GM12864 (cell line): Measurements from ENCODE around the gene TIMM44.

Source experiments
- DNase-seq: peaks from one replicate; pipeline ENCODE4 v3.0.0-alpha.2; 2011; ENCODE audit warnings: low read depth
- H3K4me3 ChIP-seq: 2 replicates; pipeline ENCODE4 v1.5.1; 2011; ENCODE audit warnings: mild to moderate bottlenecking, low read depth, low read length, control low read depth
- CTCF ChIP-seq: IDR thresholded peaks from 2 replicates; pipeline ENCODE4 v1.5.1; 2011; ENCODE audit warnings: low read depth, mild to moderate bottlenecking, moderate library complexity, low read length, control low read depth, inconsistent platforms; ENCODE audit errors: missing control alignments

TIMM44 gene

GRCh38 chr19:7924651-7925170 is 18.8 kb downstream of the TIMM44 start:
- H3K4me3 ChIP-seq, result no peak overlapping the region
- no peak for TF ChIP-seq CTCF
- no peak for DNase-seq

- no peak for DNase-seq
- TF ChIP-seq CTCF, result no peak
- H3K4me3 ChIP-seq, result no peak overlapping the region
These were observed 19.2 kb downstream of the TIMM44 start for GRCh38 chr19:7924241-7924640.

- DNase-seq, result no peak
- H3K4me3 ChIP-seq, result no peak overlapping the region
- TF ChIP-seq CTCF, result no peak
These were observed 19.9 kb downstream of the TIMM44 start for GRCh38 chr19:7923295-7924191.

GRCh38 chr19:7922836-7923195 is 20.6 kb downstream of the TIMM44 start:
- H3K4me3 ChIP-seq, result no peak overlapping the region
- TF ChIP-seq CTCF, result no peak
- DNase-seq, result no peak

GRCh38 chr19:7921967-7922835 is 21.3 kb downstream of the TIMM44 start:
- no peak for DNase-seq
- no peak for TF ChIP-seq CTCF
- no peak overlapping the region for H3K4me3 ChIP-seq

- no peak for DNase-seq
- H3K4me3 ChIP-seq, result peak overlapping the region; percentile 68
- peak; percentile 3 for TF ChIP-seq CTCF
These were observed 22.0 kb downstream of the TIMM44 start for GRCh38 chr19:7921302-7921966.
